Thyroid gland (tissue), 4 donors: ENCODE data around the gene DHH.

Experiments used
- CTCF ChIP-seq, 6 experiments: fragments of 200-600 bp in 3 of 6; fragments of 450-650 bp in 3 of 6; sonication (generic) in 3 of 6; IDR thresholded peaks; one replicate each; pipeline ENCODE4 v1.5.1; 2016 to 2019; ENCODE audit warnings: antibody characterized with exemption in 6 of 6, mild to moderate bottlenecking in 2 of 6, inconsistent platforms in 1 of 6, moderate library complexity in 1 of 6
- POLR2A ChIP-seq, 2 donors: fragments of 450-650 bp; IDR thresholded peaks; one replicate each; pipeline ENCODE4 v1.6.1; 2017; ENCODE audit warnings: antibody characterized with exemption in 2 of 2, mild to moderate bottlenecking in 2 of 2, moderate library complexity in 1 of 2

- no peak for TF ChIP-seq CTCF (IDR thresholded peaks at IDR 0.05)
- TF ChIP-seq POLR2A (IDR thresholded peaks at IDR 0.05): no peak
Measured at GRCh38 chr12:49086116-49086515, 8.5 kb downstream of the DHH start.
